H1 (cell line): ENCODE measurements around the gene SRRM5. TPM values are rescaled to one million over a fixed set of nuclear protein-coding genes. Genes with fewer than 3 reads are reported as not detected.

Experiments used
- BCL11A ChIP-seq, 2 experiments: IDR thresholded peaks; one replicate each; pipeline ENCODE4 v1.6.1; 2011; ENCODE audit warnings: low read depth in 2 of 2, low read length in 2 of 2, mild to moderate bottlenecking in 2 of 2
- BRCA1 ChIP-seq: IDR thresholded peaks from 2 replicates; pipeline ENCODE4 v1.6.1; 2012; ENCODE audit warnings: low read depth, low read length, improper control_type of control experiment
- GABPA ChIP-seq: IDR thresholded peaks from 2 replicates; pipeline ENCODE4 v1.6.1; 2011; ENCODE audit warnings: mild to moderate bottlenecking, low read length, moderate library complexity, borderline replicate concordance; ENCODE audit not compliant: insufficient read depth
- JUN ChIP-seq: IDR thresholded peaks from 2 replicates; pipeline ENCODE4 v1.6.1; 2011; ENCODE audit warnings: low read depth, mild to moderate bottlenecking, improper control_type of control experiment, low read length
- POLR2AphosphoS5 ChIP-seq: IDR thresholded peaks from 2 replicates; pipeline ENCODE4 v1.6.1; 2011; ENCODE audit warnings: low read depth, low read length
- SP4 ChIP-seq: IDR thresholded peaks from 2 replicates; pipeline ENCODE4 v1.6.1; 2012; ENCODE audit warnings: low read length, inconsistent platforms
- USF2 ChIP-seq: IDR thresholded peaks from 2 replicates; pipeline ENCODE4 v1.6.1; 2011; ENCODE audit warnings: low read length, improper control_type of control experiment
- polyA plus RNA-seq, 7 experiments: library from polyadenylated mRNA; depleted of rRNA in 3 of 7; stranded (reverse) in 5 of 7; unstranded in 2 of 7; fragments of >200 nt in 5 of 7; fragments of 200-250 nt in 2 of 7; gene quantifications; 1 replicate in 5 of 7; 2 replicates in 1 of 7; 4 replicates in 1 of 7; pipeline versions ENCODE4 v1.2.1 to v1.2.3, GENCODE V29; 2011 to 2013; ENCODE audit warnings: missing spikeins in 2 of 7, mixed read lengths in 2 of 7
- total RNA-seq: library from RNA; stranded (reverse); fragmentation: NEBNext Ultra II Directional; extraction: Animal tissue kit (Norgen Biotek cat#: 25700); gene quantifications from 2 replicates; pipeline ENCODE4 v1.2.1, GENCODE V29; 2021

Gene SRRM5
- total and polyA plus RNA-seq, 2 of the 8 experiments (the other 6 are each of a cell fraction or from before 2014, with no cell fraction given): 0.06 to 0.11 TPM

GRCh38 chr19:43562698-43563241, 49.1 kb upstream of the SRRM5 start (continued):
- TF ChIP-seq GABPA (no peak), BCL11A (IDR thresholded peaks at IDR 0.05; ENCODE audit: low read depth in 2 of 2, low read length in 2 of 2) (no peak), BRCA1 (no peak), JUN (no peak), SP4 (no peak), POLR2AphosphoS5 (no peak), USF2 (no peak)
